Fibroblast of villous mesenchyme (primary cell): ENCODE data around the gene ZNF521. TPM values are rescaled to one million over a fixed set of nuclear protein-coding genes. Genes with fewer than 3 reads are reported as not detected.
A peak's percentile ranks its signal among the peaks of the same experiment; 100 is the strongest.

Experiments
- DNase-seq: peaks from one replicate; pipeline ENCODE4 v3.0.0-alpha.2; 2010; ENCODE audit warnings: low read depth
- H3K4me3 ChIP-seq: 2 replicates; pipeline ENCODE4 v1.5.1; 2011; ENCODE audit warnings: low read depth, mild to moderate bottlenecking, low read length
- total RNA-seq: library from RNA; depleted of rRNA; stranded (reverse); fragments of >200 nt; gene quantifications from 2 replicates; pipeline ENCODE4 v1.2.3, GENCODE V29; 2012
- TF ChIP-seq, protein P1 (sequence below): IDR thresholded peaks from 2 replicates; pipeline ENCODE4 v1.5.1; 2012; ENCODE audit warnings: low read depth, mild to moderate bottlenecking, low read length; ENCODE audit not compliant: insufficient read depth

ZNF521 gene
- total RNA-seq, 1 donor: 4.7 TPM

DNA sequence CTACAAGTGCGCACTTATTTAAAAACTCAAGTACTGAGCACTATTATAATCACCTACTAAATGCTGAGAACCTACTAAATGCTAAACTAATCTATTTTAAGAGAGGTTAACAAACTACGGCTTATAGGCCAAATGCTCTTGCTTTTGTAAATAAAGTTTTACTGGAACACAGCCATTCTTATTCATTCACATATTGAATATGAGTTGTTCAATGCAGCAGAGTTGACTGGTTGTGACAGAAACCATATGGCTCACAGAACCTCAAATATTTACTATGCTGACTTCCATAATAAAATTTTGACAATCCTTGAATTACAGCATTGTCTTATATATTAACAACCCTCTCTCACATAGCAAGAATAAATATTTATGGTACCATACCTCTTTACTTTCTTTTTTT lies 103.2 kb downstream of the ZNF521 start:
- DNase-seq: peak; percentile 59
- no peak overlapping the region for H3K4me3 ChIP-seq
- TF ChIP-seq, protein P1, sequence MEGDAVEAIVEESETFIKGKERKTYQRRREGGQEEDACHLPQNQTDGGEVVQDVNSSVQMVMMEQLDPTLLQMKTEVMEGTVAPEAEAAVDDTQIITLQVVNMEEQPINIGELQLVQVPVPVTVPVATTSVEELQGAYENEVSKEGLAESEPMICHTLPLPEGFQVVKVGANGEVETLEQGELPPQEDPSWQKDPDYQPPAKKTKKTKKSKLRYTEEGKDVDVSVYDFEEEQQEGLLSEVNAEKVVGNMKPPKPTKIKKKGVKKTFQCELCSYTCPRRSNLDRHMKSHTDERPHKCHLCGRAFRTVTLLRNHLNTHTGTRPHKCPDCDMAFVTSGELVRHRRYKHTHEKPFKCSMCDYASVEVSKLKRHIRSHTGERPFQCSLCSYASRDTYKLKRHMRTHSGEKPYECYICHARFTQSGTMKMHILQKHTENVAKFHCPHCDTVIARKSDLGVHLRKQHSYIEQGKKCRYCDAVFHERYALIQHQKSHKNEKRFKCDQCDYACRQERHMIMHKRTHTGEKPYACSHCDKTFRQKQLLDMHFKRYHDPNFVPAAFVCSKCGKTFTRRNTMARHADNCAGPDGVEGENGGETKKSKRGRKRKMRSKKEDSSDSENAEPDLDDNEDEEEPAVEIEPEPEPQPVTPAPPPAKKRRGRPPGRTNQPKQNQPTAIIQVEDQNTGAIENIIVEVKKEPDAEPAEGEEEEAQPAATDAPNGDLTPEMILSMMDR: no peak

DNA sequence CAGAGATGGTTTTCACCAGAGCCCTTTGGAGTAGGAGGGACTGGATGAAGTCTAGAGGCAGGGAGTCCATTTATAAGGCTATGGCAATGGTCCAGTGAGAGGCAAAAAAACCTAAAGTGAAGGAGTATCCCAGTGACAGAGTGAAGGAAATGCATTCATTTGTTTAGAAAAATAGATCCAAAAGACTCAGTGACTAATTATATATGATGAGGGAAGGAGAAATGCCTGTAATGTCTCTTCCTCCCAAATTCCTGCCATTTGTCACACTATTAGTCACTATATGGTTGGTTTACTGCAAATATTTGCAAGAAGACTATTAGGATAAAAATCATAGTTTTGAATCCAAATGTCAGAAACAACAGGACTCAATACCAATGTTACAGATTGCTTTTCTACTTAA lies 104.2 kb downstream of the ZNF521 start:
- DNase-seq: no peak
- H3K4me3 ChIP-seq: no peak overlapping the region
- TF ChIP-seq, protein P1: no peak

DNA sequence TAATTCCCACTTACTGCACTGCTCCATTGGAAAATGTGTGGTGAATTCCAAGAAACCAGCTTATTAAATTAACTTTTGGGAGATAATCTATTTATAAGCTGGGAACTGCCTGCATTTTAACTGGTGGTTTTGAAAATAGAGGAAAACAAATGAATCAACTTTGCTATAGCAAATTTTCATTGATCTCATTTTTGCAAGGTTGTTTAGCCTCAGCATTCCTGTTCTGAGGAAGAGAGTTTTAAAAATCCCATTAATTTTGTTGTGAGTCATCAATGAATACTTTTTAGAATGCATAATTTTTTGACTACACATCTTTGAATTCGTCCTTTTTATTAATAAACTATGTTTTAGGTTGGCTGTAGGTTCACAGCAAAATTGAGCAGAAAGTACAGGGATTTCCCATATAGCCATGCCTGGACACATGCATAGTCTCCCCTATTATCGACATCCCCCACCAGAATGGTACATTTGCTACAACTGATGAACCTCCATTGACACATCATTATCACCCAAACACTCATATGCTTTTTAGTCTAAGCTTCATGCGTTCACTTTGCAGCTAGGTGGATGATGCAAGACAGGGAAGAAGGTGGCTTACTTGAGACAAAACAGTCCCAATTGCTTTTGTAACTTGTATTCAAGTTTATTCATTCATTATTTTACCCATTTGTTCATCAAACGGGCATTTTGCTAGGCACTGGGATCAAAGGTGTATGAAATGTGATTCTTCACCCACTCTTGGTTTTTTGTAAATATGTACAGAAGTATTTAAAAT lies 106.9 kb downstream of the ZNF521 start:
- DNase-seq: no peak
- no peak overlapping the region for H3K4me3 ChIP-seq
- TF ChIP-seq, protein P1: no peak

DNA sequence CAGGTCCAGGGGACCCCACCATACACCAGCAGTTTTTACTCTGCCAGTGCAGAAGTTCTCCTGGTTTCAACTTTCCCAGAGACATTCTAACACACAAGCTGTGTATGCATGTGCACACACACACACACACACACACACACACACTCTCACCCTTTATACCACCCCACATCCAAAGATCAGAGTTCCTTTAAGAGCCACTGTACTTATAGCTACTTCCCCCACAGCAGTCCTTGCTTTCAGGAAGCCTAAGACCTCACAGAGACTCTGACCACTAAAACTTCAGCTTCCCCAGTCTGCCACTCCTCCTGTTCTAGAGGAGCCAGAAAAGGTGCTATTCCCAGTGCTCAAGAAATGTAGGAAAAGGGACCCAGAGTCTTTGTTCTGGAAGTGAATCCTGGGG lies 107.8 kb downstream of the ZNF521 start:
- DNase-seq: no peak
- TF ChIP-seq, protein P1: no peak
- no peak overlapping the region for H3K4me3 ChIP-seq

DNA sequence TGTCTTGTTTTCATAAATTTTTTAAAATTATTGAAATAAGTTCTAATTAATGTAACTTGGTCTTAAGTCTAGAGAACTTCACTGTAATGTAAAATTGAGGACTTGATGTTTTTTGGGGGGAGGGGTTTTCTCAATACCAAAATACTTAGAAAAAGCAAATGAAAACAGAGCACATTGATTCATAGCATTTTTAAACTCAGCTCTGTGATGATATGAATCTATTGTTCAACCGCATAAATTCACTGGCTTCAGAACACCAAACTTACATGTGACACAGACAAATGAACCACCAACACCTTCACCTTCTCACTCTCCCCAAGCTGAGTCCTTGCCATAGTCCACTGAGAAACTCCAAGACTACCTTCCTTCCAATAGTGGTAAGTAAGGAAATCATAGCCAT lies 108.2 kb downstream of the ZNF521 start:
- DNase-seq: no peak
- H3K4me3 ChIP-seq: no peak overlapping the region
- TF ChIP-seq, protein P1: no peak

DNA sequence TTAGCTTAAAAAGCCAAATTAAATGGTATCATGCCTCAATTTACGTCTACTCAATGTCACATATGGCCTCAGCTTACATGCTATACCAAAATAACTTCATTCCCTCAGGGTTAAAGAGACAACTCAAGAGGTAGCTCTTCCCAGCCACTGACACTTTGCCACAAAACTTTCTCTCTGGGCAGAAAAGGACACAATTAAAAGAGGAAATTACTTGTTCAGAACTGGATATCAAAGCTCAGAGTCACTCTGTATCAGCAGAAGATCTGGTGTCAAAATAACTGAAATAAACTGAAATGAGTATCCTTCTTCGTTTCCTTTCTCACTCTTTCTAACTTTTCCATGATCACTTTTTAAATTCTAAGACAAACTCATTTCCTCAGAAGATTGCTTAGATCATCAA lies 108.7 kb downstream of the ZNF521 start:
- TF ChIP-seq, protein P1: no peak
- no peak overlapping the region for H3K4me3 ChIP-seq
- no peak for DNase-seq

DNA sequence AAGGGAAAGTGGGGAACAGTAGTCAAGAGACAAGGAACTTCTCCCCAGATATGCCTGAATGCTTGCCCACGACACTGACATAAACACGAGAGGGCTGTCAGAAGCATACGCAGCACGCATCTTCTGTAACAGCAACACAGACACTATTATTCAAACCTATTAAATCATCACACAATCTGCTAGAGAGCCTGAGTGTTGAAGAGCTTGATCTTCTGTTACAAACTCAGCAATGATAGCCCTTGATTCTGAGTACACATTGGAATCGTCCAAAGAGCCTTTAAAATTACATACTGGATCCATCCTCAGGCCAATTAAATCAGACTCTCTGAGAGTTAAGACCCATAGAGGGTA lies 111.6 kb downstream of the ZNF521 start:
- no peak for DNase-seq
- no peak overlapping the region for H3K4me3 ChIP-seq
- TF ChIP-seq, protein P1: no peak
